HG02763 (cell line): ENCODE results near the gene GPBP1.
A peak's percentile ranks its signal among the peaks of the same experiment; 100 is the strongest.

Experiments used
- ATAC-seq: cut with Tn5 transposase; IDR thresholded peaks from one replicate; pipeline ENCODE4 v1.9.1; 2021; ENCODE audit warnings: mild to moderate bottlenecking, moderate library complexity; ENCODE audit not compliant: unreplicated experiment

The GPBP1 gene

DNA sequence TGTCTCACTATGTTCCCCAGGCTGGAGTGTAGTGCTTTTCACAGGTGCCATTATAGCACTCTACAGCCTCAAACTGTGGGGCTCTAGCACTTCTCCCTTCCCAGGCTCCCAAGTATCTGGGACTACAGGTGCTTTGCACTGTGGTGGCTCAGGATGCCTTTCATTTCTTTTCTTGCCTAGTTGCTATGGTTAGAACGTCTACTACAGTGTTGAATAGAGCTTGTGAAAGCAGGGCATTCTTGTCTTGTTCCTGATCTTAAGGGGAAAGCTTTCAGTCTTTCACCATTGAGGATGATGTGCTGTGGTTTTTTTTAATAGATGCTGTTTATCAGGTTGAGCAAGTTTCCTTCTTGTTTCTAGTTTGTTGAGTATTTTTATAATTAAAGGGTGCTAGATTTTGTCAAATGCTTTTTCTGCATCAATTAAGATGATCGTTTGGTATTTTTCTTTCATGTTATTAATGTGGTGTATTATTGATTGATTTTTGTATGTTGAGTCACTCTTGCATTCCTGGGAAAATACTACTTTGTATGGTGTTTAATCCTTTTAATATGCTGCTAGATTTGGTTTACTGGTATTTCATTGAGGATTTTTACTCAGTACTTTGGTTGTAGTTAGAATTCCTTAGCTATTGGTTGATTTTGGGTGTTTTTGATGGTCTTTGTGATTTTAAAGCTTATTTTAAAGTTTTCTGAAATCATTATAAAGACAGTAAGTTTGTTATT is 35.6 kb downstream of the GPBP1 start:
- no peak for ATAC-seq

- no peak for ATAC-seq
These were observed 36.8 kb downstream of the GPBP1 start for GRCh38 chr5:57210633-57211032.

GRCh38 chr5:57211039-57211438 is 37.2 kb downstream of the GPBP1 start:
- ATAC-seq = no peak

- ATAC-seq = no peak
These were observed 41.9 kb downstream of the GPBP1 start for GRCh38 chr5:57215629-57216195.

DNA sequence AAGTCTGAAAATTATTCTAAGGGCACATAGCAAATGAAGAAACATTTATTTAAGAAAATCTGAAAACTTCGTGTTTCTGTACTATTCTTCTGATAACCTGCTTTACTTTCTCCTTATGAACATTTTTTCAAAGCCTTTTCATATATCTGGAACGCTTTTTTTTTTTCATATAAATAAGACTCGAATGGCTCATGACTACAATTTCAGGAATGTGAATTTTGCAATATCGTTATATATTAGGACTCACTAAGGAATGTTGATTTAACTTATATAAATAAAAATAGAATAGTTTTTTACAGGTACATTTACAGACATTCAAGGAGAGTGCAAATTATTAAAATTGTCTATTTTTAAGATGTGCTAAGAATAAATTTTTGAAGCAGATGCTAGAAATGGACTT is 42.9 kb downstream of the GPBP1 start:
- ATAC-seq = no peak

DNA sequence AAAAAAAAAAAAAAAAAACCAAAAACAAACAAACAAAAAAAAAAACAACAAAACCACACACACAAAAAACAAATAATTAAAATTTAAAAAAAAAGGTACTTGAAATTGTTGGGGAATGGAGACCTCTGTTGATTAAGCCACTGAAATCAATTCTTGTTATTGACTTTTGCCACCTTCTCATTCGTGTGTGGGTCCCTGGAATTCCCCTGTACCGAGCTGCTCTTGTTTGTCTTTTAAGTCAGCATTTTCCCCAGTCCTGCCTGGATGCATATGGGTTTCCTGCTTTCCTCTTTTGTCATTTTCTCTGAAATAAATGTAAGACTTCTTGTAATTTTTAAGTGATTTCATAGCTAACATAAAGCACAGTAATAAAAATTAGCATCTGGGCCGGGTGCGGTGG is 45.5 kb downstream of the GPBP1 start:
- ATAC-seq = no peak

GRCh38 chr5:57221049-57221568 is 47.2 kb downstream of the GPBP1 start:
- no peak for ATAC-seq

- ATAC-seq = no peak
These were observed 51.7 kb downstream of the GPBP1 start for GRCh38 chr5:57225553-57225952.

DNA sequence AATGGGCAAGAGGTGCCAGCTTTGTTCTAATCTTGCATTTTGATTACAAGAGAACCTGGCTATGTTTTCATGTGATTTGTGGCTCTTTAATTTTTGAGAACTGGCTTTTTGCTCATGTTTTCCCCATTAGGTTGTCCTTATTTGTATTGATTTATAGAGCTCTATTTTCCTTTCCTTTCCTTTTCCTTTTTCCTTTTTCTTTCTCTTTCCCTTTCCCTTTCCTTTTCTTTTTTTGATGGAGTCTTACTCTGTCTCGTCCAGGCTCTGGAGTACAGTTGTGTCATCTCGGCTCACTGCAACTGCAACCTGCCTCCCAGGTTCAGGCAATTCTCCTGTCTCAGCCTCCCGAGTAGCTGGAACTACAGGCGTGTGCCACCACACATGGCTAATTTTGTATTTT is 55.5 kb downstream of the GPBP1 start:
- no peak for ATAC-seq

- no peak for ATAC-seq
These were observed 57.7 kb downstream of the GPBP1 start for GRCh38 chr5:57231607-57232006.

- no peak for ATAC-seq
These were observed 58.6 kb downstream of the GPBP1 start for GRCh38 chr5:57232293-57233033.

- peak; percentile 63 for ATAC-seq
These were observed 69.7 kb downstream of the GPBP1 start for GRCh38 chr5:57243286-57244137.

- ATAC-seq = no peak
These were observed 70.5 kb downstream of the GPBP1 start for GRCh38 chr5:57244331-57244730.

- ATAC-seq = no peak
These were observed 72.6 kb downstream of the GPBP1 start for GRCh38 chr5:57246426-57246825.

GRCh38 chr5:57247765-57248164 is 73.9 kb downstream of the GPBP1 start:
- ATAC-seq = no peak

GRCh38 chr5:57249265-57249874 is 75.5 kb downstream of the GPBP1 start:
- ATAC-seq = no peak

GRCh38 chr5:57258052-57258451 is 84.2 kb downstream of the GPBP1 start:
- ATAC-seq = no peak

GRCh38 chr5:57258943-57259342 is 85.1 kb downstream of the GPBP1 start:
- no peak for ATAC-seq

DNA sequence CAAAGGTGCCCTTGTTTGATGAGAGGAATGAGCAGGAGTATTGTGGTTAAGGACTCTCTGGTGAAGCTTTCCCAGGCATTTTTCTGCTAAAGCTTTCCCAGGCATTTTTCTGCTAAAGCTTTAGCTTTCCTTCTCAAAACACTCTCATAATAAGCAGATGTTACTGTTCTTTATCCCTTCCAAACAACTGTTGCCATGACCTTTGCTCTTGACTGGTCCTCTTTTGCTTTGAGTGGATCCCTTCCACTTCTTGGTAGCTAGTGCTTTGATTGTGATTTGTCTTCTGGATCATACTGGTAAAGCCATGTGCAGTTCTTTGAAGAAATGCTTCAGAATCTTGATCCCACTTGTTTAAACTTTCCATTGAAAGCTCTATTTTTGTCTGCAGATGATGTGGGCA is 85.8 kb downstream of the GPBP1 start:
- ATAC-seq = no peak

GRCh38 chr5:57262541-57262940 is 88.7 kb downstream of the GPBP1 start:
- ATAC-seq = no peak

- no peak for ATAC-seq
These were observed 93.9 kb downstream of the GPBP1 start for GRCh38 chr5:57267805-57268204.
